K562 (cell line): ENCODE results near the gene PRKD1. TPM values are rescaled to one million over a fixed set of nuclear protein-coding genes. Genes with fewer than 3 reads are reported as not detected.

ENCODE experiments used
- ATAC-seq: fragments of 200-7000 bp; cut with Tn5 transposase; 3 replicates; pipeline ENCODE4 v1.9.1; 2020; ENCODE audit warnings: moderate library complexity
- BruUV-seq: library from RNA; stranded (reverse); fragments of 400-500 nt; replicated peaks from 2 replicates; lab custom pipeline; 2021; lab: Mats Ljungman, UMichigan
- CTCF ChIA-PET: fragments of 300-600 bp; formaldehyde crosslinking; extraction: SDS; loops from one replicate; lab custom pipeline; 2021; ENCODE audit warnings: low intra/inter-chr PET ratio; lab: Yijun Ruan, JAX
- POLR2A ChIA-PET: fragments of 300-600, 350-650 bp; sonication (Branson Sonifier 250); formaldehyde crosslinking; extraction: SDS; loops from one replicate; lab custom pipeline; 2021; ENCODE audit warnings: antibody characterized with exemption, inconsistent platforms; lab: Yijun Ruan, JAX
- DNase-seq, 4 experiments: peaks; one replicate each; pipeline versions ENCODE4 v3.0.0 to v3.0.0-alpha.2; 2011 to 2018; ENCODE audit warnings: low spot score in 3 of 4, mixed read lengths in 3 of 4; ENCODE audit errors: extremely low read depth in 1 of 4
- FAIRE-seq: peaks from 2 replicates; lab custom pipeline; 2011; peaks lifted over from hg19 to GRCh38; lab: Jason Lieb, UNC
- H2AFZ ChIP-seq: 2 replicates; pipeline ENCODE4 v1.6.0; 2011; ENCODE audit warnings: low read depth, low read length, control low read depth, inconsistent platforms
- H3K27ac ChIP-seq: fragments of 200-600 bp; 3 replicates; pipeline ENCODE4 v1.8.0; 2011; ENCODE audit warnings: low read depth, mild to moderate bottlenecking, control low read depth, inconsistent platforms, low read length, moderate library complexity, mixed read lengths; ENCODE audit errors: extremely low read depth
- H3K27me3 ChIP-seq, 2 experiments: fragments of 300-600 bp in 1 of 2; 2 replicates in 1 of 2; 3 replicates in 1 of 2; pipeline versions ENCODE4 v1.6.0 to v1.8.0; 2011; ENCODE audit warnings: inconsistent platforms in 2 of 2, low read length in 2 of 2, mild to moderate bottlenecking in 1 of 2, mixed read lengths in 1 of 2, moderate library complexity in 1 of 2; ENCODE audit not compliant: control insufficient read depth in 2 of 2, insufficient read depth in 2 of 2
- H3K36me3 ChIP-seq: fragments of 300-600 bp; 3 replicates; pipeline ENCODE4 v1.8.0; 2011; ENCODE audit warnings: mild to moderate bottlenecking, low read length, inconsistent platforms; ENCODE audit not compliant: control insufficient read depth, insufficient read depth
- H3K4me1 ChIP-seq, 2 experiments: fragments of 200-600 bp in 1 of 2; replicated peaks in 1 of 2; 2 replicates in 1 of 2; 3 replicates in 1 of 2; pipeline versions ENCODE4 v1.5.1 to v1.8.0; 2011; ENCODE audit warnings: inconsistent platforms in 2 of 2, low read length in 2 of 2, mild to moderate bottlenecking in 1 of 2, mixed read lengths in 1 of 2, moderate library complexity in 1 of 2; ENCODE audit not compliant: control insufficient read depth in 2 of 2, insufficient read depth in 2 of 2
- H3K4me2 ChIP-seq: 2 replicates; pipeline ENCODE4 v1.6.1; 2011; ENCODE audit warnings: low read length, control low read depth, inconsistent platforms, mixed read lengths; ENCODE audit not compliant: insufficient read depth
- H3K4me3 ChIP-seq: fragments of 200-600 bp; sonication (generic), shearing (Covaris generic); 2 replicates; pipeline ENCODE4 v1.5.1; 2016; ENCODE audit warnings: control low read depth, inconsistent platforms
- H3K79me2 ChIP-seq: fragments of 200-600 bp; 3 replicates; pipeline ENCODE4 v1.8.0; 2011; ENCODE audit warnings: low read length, inconsistent platforms; ENCODE audit not compliant: control insufficient read depth, insufficient read depth
- H3K9ac ChIP-seq, 2 experiments: 2 replicates each; pipeline versions ENCODE4 v1.6.0 to v1.6.1; 2011; ENCODE audit warnings: low read depth in 2 of 2, low read length in 2 of 2, control low read depth in 1 of 2, inconsistent platforms in 1 of 2, mild to moderate bottlenecking in 1 of 2, mixed read lengths in 1 of 2; ENCODE audit not compliant: insufficient read depth in 1 of 2
- H3K9me1 ChIP-seq: one replicate; pipeline ENCODE4 v1.6.0; 2011; ENCODE audit warnings: inconsistent platforms, mild to moderate bottlenecking, low read length, moderate library complexity; ENCODE audit not compliant: control insufficient read depth, insufficient read depth
- H3K9me3 ChIP-seq: replicated peaks from 2 replicates; pipeline ENCODE4 v1.5.1; 2011; ENCODE audit warnings: low read depth, low read length, inconsistent platforms; ENCODE audit not compliant: control insufficient read depth, insufficient read depth
- H4K20me1 ChIP-seq: replicated peaks from 2 replicates; pipeline ENCODE4 v1.6.1; 2011; ENCODE audit warnings: low read length, inconsistent platforms, mixed read lengths; ENCODE audit not compliant: control insufficient read depth, insufficient read depth
- GABPB1 ChIP-seq: sonication (generic); formaldehyde crosslinking; IDR thresholded peaks from 2 replicates; pipeline ENCODE4 v1.8.0; 2022; ENCODE audit warnings: mild to moderate bottlenecking, missing genetic modification reagents
- JUND ChIP-seq, 2 experiments: IDR thresholded peaks; 2 replicates in 1 of 2; 3 replicates in 1 of 2; pipeline ENCODE4 v1.6.1; 2011; ENCODE audit warnings: borderline replicate concordance in 2 of 2, low read depth in 2 of 2, low read length in 2 of 2, improper control_type of control experiment in 1 of 2, missing biosample characterization in 1 of 2, missing genetic modification characterization in 1 of 2, missing genetic modification reagents in 1 of 2
- KLF10 ChIP-seq: fragments of 250-450 bp; sonication (Bioruptor Pico); IDR thresholded peaks from 2 replicates; pipeline ENCODE4 v1.6.1; 2021; ENCODE audit warnings: matching md5 sums
- PURB ChIP-seq: sonication (generic); formaldehyde crosslinking; IDR thresholded peaks from 2 replicates; pipeline ENCODE4 v1.9.0; 2021; ENCODE audit warnings: low read depth, mild to moderate bottlenecking, missing genetic modification reagents
- SPI1 ChIP-seq: IDR thresholded peaks from 2 replicates; pipeline ENCODE4 v1.6.1; 2011; ENCODE audit warnings: low read depth, low read length, control low read depth, borderline replicate concordance
- TAF1 ChIP-seq: IDR thresholded peaks from 2 replicates; pipeline ENCODE4 v1.6.1; 2011; ENCODE audit warnings: mild to moderate bottlenecking, low read length, moderate library complexity; ENCODE audit not compliant: insufficient read depth, control insufficient read depth, severe bottlenecking; ENCODE audit errors: extremely low read depth
- TBL1XR1 ChIP-seq, 2 experiments: IDR thresholded peaks; 2 replicates each; pipeline ENCODE4 v1.6.1; 2012; ENCODE audit warnings: improper control_type of control experiment in 2 of 2, low read length in 2 of 2, mild to moderate bottlenecking in 1 of 2
- ZNF41 ChIP-seq: fragments of 250-450 bp; sonication (Bioruptor Pico); conservative IDR thresholded peaks from 2 replicates; pipeline ENCODE4 v1.4.0; 2020; ENCODE audit warnings: mild to moderate bottlenecking
- WGBS: fragments of 100-300 bp; shearing (Covaris generic); methylation state at CpG from one replicate; pipeline ENCODE4 v1.1.6; 2016; ENCODE audit warnings: low coverage, mixed read lengths; ENCODE audit not compliant: insufficient coverage; ENCODE audit errors: missing lambda C conversion rate; 5-methylcytosine and 5-hydroxymethylcytosine counted together
- in situ Hi-C: fragments of 300-500 bp; cut with MboI; formaldehyde crosslinking; loops from 4 replicates; pipeline ENCODE4 v1.15.0; 2018; ENCODE audit warnings: inconsistent platforms, mixed read lengths
- intact Hi-C: fragments of 100-400 bp; cut with micrococcal nuclease; formaldehyde crosslinking; loops from 2 replicates; pipeline ENCODE4 v1.14.2; 2022
- polyA plus RNA-seq, 8 experiments: library from polyadenylated mRNA; depleted of rRNA in 4 of 8; stranded (reverse) in 5 of 8; unstranded in 3 of 8; fragments of >200 nt; fragmentation: Nextera tagmentation in 2 of 8; fragmentation: Illumina TruSeq in 1 of 8; extraction: Ambion mirVana in 2 of 8; extraction: Trizol in 1 of 8; gene quantifications; 2 replicates each; pipeline versions ENCODE4 v1.2.1 to v1.2.3, GENCODE V29; 2011 to 2014; ENCODE audit warnings: inconsistent platforms in 1 of 8, missing spikeins in 1 of 8
- total RNA-seq, 7 experiments: library from RNA; depleted of rRNA in 6 of 7; stranded (reverse); fragments of >200 nt in 6 of 7; fragmentation: Illumina TruSeq in 2 of 7; extraction: Trizol in 2 of 7; gene quantifications; 2 replicates each; pipeline versions ENCODE4 v1.2.1 to v1.2.3, GENCODE V29; 2011 to 2021; ENCODE audit warnings: low replicate concordance in 1 of 7

The PRKD1 gene
- total and polyA plus RNA-seq, 9 of the 15 experiments (the other 6 are each of a cell fraction or from before 2014, with no cell fraction given), result 0.04 to 0.25 (median 0.13) TPM; not detected in 1

DNA sequence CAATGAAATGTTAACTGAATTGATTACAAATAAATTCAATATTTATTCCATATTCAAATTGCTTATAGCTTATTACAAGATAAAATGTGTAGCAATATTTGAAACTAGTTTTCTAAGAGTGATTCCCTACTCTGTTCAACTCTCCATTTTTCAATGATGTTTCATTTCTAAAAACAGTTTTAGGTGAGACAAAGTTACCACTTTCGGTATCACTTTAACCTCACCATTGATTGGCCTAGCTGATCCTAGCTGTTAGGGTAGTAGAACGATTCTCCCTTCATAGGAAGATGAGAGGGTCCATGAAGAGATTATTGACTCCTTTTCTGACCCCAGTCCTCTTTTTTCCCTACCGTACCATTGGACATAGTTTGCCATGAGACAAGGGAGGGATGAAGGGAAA lies 373.3 kb downstream of the PRKD1 start:
- intact Hi-C loops (no loop called here), in situ Hi-C loops (loop anchor here (25.0 kb wide), 1 partner anchor 458 kb away; no protein-coding TSS in a partner anchor)
- no peak overlapping the region for H2AFZ ChIP-seq
- no peak overlapping the region for H3K27ac ChIP-seq
- WGBS, result 43% methylated on average over 3 of the region's 3 CpGs
- CTCF ChIA-PET, result no interaction called here
- no peak for FAIRE-seq
- POLR2A ChIA-PET, result interaction anchor here (0.7 kb wide), 1 partner anchor 103 kb away, joined by 3 read pairs; no protein-coding TSS in a partner anchor
- TF ChIP-seq JUND (IDR thresholded peaks at IDR 0.05; ENCODE audit: borderline replicate concordance, low read depth, low read length) (no peak), JUND (tag; IDR thresholded peaks at IDR 0.05; ENCODE audit: borderline replicate concordance, low read depth, low read length) (no peak), PURB (CRISPR knock-in tag) (no peak), KLF10 (no peak), SPI1 (no peak), GABPB1 (CRISPR knock-in tag) (no peak)
- H3K9ac ChIP-seq, result no peak overlapping the region
- no peaks in the 10 kb centered on the region for H3K36me3 ChIP-seq
- ATAC-seq, result no peak
- no peaks in the 10 kb centered on the region for H4K20me1 ChIP-seq
- H3K27me3 ChIP-seq, result no peaks in the 10 kb centered on the region
- H3K9me3 ChIP-seq, result no peaks in the 10 kb centered on the region
- H3K9me1 ChIP-seq, result no peaks in the 10 kb centered on the region
- H3K4me2 ChIP-seq, result no peak overlapping the region
- H3K4me3 ChIP-seq, result no peak overlapping the region
- no peak for DNase-seq
- H3K79me2 ChIP-seq, result no peaks in the 10 kb centered on the region
- peaks cover 0 to 4% of the 10 kb centered on the region in 2 experiments; a peak in 1 of 5 replicates for H3K4me1 ChIP-seq
- BruUV-seq, result no TSS peak

DNA sequence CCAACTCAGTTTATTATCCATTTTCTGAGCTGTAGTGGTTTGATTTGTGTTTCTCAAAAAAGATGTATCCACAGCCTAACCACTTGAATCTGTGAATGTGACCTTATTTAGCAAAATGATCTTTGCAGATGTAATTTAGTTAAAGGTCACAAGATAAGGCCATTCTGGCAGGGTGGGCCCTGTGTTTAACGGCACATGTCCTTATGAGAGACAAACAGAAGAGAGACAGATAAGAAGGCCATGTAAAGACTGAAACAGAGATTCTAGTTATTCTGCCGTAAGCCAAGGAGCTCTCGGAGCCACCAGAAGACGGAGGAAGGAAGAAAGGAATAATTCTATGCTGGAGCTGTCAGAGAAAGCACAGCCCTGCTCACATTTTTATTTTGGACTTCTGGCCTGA lies 374.2 kb downstream of the PRKD1 start:
- Histone ChIP-seq H3K27me3 (no peaks in the 10 kb centered on the region), H4K20me1 (no peaks in the 10 kb centered on the region), H2AFZ (no peak overlapping the region), H3K27ac (no peak overlapping the region), H3K79me2 (no peaks in the 10 kb centered on the region), H3K9me3 (no peaks in the 10 kb centered on the region), H3K4me3 (no peak overlapping the region), H3K9ac (no peak overlapping the region), H3K36me3 (no peaks in the 10 kb centered on the region), H3K4me1 (peaks cover 0 to 4% of the 10 kb centered on the region in 2 experiments; a peak in 1 of 5 replicates), H3K4me2 (no peak overlapping the region), H3K9me1 (no peaks in the 10 kb centered on the region)
- intact Hi-C loops (no loop called here), in situ Hi-C loops (loop anchor here (25.0 kb wide), 1 partner anchor 459 kb away; no protein-coding TSS in a partner anchor)
- BruUV-seq, result no TSS peak
- FAIRE-seq, result no peak
- WGBS, result 54% methylated on average over 3 of the region's 4 CpGs
- ChIA-PET POLR2A (no interaction called here), CTCF (no interaction called here)
- ATAC-seq, result no peak
- DNase-seq, result no peak
- TF ChIP-seq ZNF41 (CRISPR knock-in tag) (no peak), TBL1XR1 (IDR thresholded peaks at IDR 0.05; ENCODE audit: low read length in 2 of 2) (no peak), TAF1 (no peak)
